Activated CD4-positive, alpha-beta memory T cell treated with anti-CD3 and anti-CD28 coated beads for 36 hours (primary cell): Measurements from ENCODE around the gene THUMPD1. TPM values are rescaled to one million over a fixed set of nuclear protein-coding genes. Genes with fewer than 3 reads are reported as not detected.
A peak's percentile ranks its signal among the peaks of the same experiment; 100 is the strongest.
"Not testable (repeated sequence)": the region's sequence is repeated elsewhere in the genome, so short reads cannot be mapped to it uniquely, and the experiment has no call there.

ENCODE experiments used
- CTCF ChIA-PET: fragments of 350-600 bp; sonication (Branson Sonifier 250); formaldehyde crosslinking; loops from one replicate; lab custom pipeline; 2021; ENCODE audit warnings: antibody characterized with exemption, inconsistent platforms; lab: Charles Lee
- POLR2A ChIA-PET: fragments of 350-600 bp; sonication (Branson Sonifier 250); formaldehyde crosslinking; loops from one replicate; lab custom pipeline; 2021; ENCODE audit warnings: antibody characterized with exemption; lab: Charles Lee
- DNase-seq: peaks from one replicate; pipeline ENCODE4 v3.0.0-alpha.2; 2020
- H3K27ac Mint-ChIP-seq: one replicate; pipeline ENCODE4 v1.8.0; 2021; ENCODE audit warnings: mixed read lengths
- H3K27me3 Mint-ChIP-seq: one replicate; pipeline ENCODE4 v1.8.0; 2021; ENCODE audit warnings: mixed read lengths
- H3K36me3 Mint-ChIP-seq: one replicate; pipeline ENCODE4 v1.8.0; 2021; ENCODE audit warnings: mixed read lengths
- H3K4me1 Mint-ChIP-seq: one replicate; pipeline ENCODE4 v1.8.0; 2021; ENCODE audit warnings: low read depth, mixed read lengths
- H3K4me3 Mint-ChIP-seq: one replicate; pipeline ENCODE4 v1.8.0; 2021; ENCODE audit warnings: mild to moderate bottlenecking, mixed read lengths
- H3K9me3 Mint-ChIP-seq: one replicate; pipeline ENCODE4 v1.8.0; 2021; ENCODE audit warnings: mixed read lengths
- intact Hi-C: fragments of 100-400 bp; cut with micrococcal nuclease; formaldehyde crosslinking; loops from one replicate; pipeline ENCODE4 v1.15.1; 2023
- total RNA-seq, 2 experiments: library from RNA; stranded (reverse); gene quantifications; one replicate each; pipeline ENCODE4 v1.2.3, GENCODE V29; 2021

THUMPD1 gene
- total RNA-seq, 2 experiments from 2014 or later, result 42.7 to 43.1 TPM

DNA sequence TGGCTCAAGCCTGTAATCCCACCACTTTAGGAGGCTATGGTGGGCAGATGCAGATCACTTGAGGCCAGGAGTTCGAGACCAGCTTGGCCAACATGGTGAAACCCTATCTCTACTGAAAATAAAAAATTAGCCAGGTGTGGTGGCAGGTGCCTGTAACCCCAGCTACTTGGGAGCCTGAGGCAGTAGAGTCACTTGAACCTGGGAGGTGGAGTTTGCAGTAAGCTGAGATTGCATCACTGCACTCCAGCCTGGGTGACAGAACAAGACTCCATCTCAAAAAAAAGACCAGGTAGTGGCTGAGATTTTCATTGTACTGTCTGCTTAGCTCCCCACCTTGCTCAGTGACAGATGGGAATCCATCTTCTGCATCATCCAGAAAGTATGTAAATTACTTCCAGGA is 22.8 kb upstream of the THUMPD1 start:
- peaks cover 20% of the 10 kb centered on the region for H3K4me1 Mint-ChIP-seq
- H3K27me3 Mint-ChIP-seq, H3K4me3 Mint-ChIP-seq, DNase-seq, H3K27ac Mint-ChIP-seq, intact Hi-C loops, H3K36me3 Mint-ChIP-seq, POLR2A ChIA-PET, H3K9me3 Mint-ChIP-seq: not testable (repeated sequence)
- CTCF ChIA-PET, result interaction anchor here (1.1 to 1.9 kb wide), 3 partner anchors 10 to 24 kb away, joined by 3 to 11 read pairs (median 5); no protein-coding TSS in a partner anchor

DNA sequence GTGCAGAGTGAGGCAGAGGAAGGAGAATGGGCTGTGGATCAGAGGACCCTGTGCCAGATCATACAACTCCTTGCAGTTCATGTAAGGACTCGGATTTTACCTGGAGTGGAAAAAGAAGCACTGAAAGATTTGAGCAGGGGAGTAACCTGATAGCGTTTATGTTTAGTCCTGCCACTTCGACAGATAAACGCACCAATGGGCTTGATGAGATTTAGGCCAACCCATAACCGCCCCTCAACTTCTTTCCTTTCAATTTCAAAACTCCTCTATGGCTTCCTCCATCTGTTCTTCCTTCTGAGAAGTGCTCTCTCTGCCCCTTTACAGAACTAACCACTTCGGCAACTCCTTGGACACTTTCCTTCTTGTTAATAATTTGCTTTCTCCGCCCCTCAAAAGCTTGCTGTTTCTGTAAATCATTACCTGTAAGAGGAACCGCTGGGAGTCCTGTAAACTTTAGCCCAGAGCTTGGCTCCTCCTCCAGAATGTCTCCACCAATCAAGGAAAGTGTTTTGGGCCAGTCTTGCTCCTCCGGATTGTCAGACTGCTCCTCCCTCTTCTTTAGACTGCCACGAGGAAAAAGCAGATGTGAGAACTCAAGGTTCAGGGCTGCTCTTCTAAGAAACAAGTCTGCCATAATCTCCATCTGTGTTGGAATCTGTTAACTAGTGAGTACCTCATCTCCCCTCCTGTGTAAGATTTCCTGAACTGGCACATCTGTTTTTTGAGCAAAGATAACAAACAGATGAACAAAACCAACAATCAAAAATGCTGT is 22.0 kb upstream of the THUMPD1 start, which contains the start of gene ACSM3:
TSS of gene ACSM3 (plus strand) at position 554 of the 772 bp plus-strand sequence. CDS start 6,021 bp downstream, outside the sequence.
- intact Hi-C loops, result loop anchor here (1.0 kb wide), 2 partner anchors 22 to 43 kb away; partner anchors contain the start of genes ERI2, REXO5 and THUMPD1
- Mint-ChIP-seq H3K27ac (peak within 1 kb of the TSS; percentile 87), H3K4me3 (peak within 1 kb of the TSS; percentile 79), H3K27me3 (no peaks in the 10 kb centered on the region), H3K36me3 (peaks cover 2% of the 10 kb centered on the region), H3K4me1 (peaks cover 20% of the 10 kb centered on the region), H3K9me3 (peaks cover 2% of the 10 kb centered on the region)
- ChIA-PET POLR2A (interaction anchor here (1.0 kb wide), 1 partner anchor 43 kb away, joined by 3 read pairs; the partner anchor contains the start of genes ERI2 and REXO5), CTCF (interaction anchor here (0.6 to 1.9 kb wide), 4 partner anchors 13 to 1654 kb away, joined by 3 to 5 read pairs (median 3); no protein-coding TSS in a partner anchor)
- peak; percentile 76 for DNase-seq

DNA sequence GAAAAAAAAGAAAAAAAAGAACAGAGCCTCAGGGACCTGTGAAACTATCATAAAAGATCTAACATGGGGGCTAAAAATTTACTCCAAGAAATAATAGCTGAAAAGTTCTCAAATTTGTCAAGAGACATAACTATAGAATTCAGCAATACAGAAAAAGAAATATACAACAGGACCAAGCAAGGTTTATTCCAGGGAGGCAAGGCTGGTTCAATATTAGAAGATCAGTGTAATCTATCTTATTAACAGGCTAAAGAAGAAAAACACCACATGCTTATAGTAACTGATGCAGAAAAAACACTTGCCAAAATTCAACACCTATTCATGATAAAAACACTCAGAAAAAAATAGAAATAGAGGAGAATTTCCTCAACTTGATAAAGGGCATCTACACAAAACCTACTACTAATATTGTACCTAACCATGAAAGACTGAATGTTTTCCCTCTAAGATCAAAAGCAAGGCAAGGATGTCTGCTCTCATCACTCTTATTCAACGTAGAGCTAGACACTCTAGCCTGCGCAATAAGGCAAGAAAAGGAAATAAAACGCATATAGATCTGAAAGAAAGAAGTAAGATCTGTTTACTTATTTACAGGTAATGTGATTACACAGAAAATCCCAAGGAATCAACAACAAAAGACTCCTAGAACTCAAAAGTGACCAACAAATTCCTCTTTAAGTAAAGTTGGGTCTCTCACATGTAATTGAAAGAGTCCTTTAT is 20.9 kb upstream of the THUMPD1 start:
- POLR2A ChIA-PET, result no interaction called here
- intact Hi-C loops, result loop anchor here (1.0 kb wide), 2 partner anchors 21 to 44 kb away; partner anchors contain the start of genes ERI2, REXO5 and THUMPD1
- H3K27ac Mint-ChIP-seq, result peak overlapping the region; percentile 87

DNA sequence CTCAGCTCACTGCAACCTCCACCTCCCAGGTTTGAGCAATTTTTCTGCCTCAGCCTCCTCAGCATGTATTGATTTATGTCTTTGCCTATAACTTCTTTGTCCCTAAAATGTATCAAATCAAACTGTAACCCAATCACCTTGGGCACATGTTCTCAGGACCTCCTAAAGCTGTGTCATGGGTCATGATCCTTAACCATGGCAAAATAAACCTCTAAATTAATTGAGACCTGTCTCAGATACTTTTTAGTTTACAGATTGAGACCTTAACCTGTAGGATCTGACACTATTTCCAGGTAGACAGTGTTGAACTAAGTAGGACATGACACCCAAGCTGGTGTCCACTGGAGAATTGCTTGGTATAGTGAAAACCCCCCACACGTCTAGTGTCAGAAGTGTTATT is 19.6 kb upstream of the THUMPD1 start:
- H3K27ac Mint-ChIP-seq, result no peak overlapping the region
- no peaks in the 10 kb centered on the region for H3K27me3 Mint-ChIP-seq
- peaks cover 2% of the 10 kb centered on the region for H3K9me3 Mint-ChIP-seq

More for the DNA sequence above, 20.9 kb upstream of the THUMPD1 start:
- CTCF ChIA-PET, result interaction anchor here (1.0 kb wide), 1 partner anchor 13 kb away, joined by 5 read pairs; no protein-coding TSS in a partner anchor
- Mint-ChIP-seq H3K4me1 (peaks cover 20% of the 10 kb centered on the region), H3K9me3 (peaks cover 2% of the 10 kb centered on the region), H3K27me3 (no peaks in the 10 kb centered on the region), H3K36me3 (peaks cover 2% of the 10 kb centered on the region), H3K4me3 (peak overlapping the region; percentile 79)
- DNase-seq, result no peak

DNA sequence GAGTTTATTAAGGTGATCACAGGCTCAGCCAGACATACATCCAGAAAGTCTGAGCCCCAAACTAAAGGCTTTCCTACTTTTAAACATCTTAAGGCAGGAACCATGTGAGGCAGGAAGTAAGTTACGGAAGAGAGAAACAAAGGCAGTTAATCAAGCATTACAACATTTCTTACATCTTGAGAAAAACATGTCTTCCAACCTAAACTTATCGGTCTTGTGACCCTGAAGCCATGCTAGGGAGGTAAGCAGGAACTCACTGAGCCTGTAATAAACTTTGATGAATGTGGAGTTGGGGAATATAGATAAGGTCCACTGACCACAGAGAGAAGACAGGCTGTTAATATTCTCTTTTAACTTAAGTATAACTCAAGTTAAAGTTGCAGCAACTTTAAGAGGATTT is 18.7 kb upstream of the THUMPD1 start:
- no peaks in the 10 kb centered on the region for H3K27me3 Mint-ChIP-seq
- H3K4me3 Mint-ChIP-seq, result no peak overlapping the region
- intact Hi-C loops, result no loop called here
- CTCF ChIA-PET, result interaction anchor here (0.7 kb wide), 1 partner anchor 114 kb away, joined by 3 read pairs; no protein-coding TSS in a partner anchor
- POLR2A ChIA-PET, result no interaction called here
- no peak overlapping the region for H3K27ac Mint-ChIP-seq
- no peak for DNase-seq
- H3K36me3 Mint-ChIP-seq, result peaks cover 2% of the 10 kb centered on the region
- H3K4me1 Mint-ChIP-seq, result peaks cover 20% of the 10 kb centered on the region
- H3K9me3 Mint-ChIP-seq, result peaks cover 2% of the 10 kb centered on the region

More for the DNA sequence above, 19.6 kb upstream of the THUMPD1 start:
- H3K4me1 Mint-ChIP-seq, result peaks cover 20% of the 10 kb centered on the region
- H3K4me3 Mint-ChIP-seq, result no peak overlapping the region
- CTCF ChIA-PET, result no interaction called here
- POLR2A ChIA-PET, result no interaction called here
- intact Hi-C loops, result no loop called here
- H3K36me3 Mint-ChIP-seq, result peaks cover 2% of the 10 kb centered on the region
- no peak for DNase-seq

DNA sequence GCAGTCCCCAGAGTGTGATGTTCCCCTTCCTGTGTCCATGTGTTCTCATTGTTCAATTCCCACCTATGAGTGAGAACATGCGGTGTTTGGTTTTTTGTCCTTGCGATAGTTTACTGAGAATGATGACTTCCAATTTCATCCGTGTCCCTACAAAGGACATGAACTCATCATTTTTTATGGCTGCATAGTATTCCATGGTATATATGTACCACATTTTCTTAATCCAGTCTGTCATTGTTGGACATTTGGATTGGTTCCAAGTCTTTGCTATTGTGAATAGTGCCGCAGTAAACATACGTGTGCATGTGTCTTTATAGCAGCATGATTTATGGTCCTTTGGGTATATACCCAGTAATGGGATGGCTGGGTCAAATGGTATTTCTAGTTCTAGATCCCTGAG is 14.2 kb upstream of the THUMPD1 start:
- H3K4me1 Mint-ChIP-seq, H3K27me3 Mint-ChIP-seq, POLR2A ChIA-PET, H3K27ac Mint-ChIP-seq, H3K4me3 Mint-ChIP-seq, DNase-seq, H3K9me3 Mint-ChIP-seq, CTCF ChIA-PET, H3K36me3 Mint-ChIP-seq, intact Hi-C loops: not testable (repeated sequence)

DNA sequence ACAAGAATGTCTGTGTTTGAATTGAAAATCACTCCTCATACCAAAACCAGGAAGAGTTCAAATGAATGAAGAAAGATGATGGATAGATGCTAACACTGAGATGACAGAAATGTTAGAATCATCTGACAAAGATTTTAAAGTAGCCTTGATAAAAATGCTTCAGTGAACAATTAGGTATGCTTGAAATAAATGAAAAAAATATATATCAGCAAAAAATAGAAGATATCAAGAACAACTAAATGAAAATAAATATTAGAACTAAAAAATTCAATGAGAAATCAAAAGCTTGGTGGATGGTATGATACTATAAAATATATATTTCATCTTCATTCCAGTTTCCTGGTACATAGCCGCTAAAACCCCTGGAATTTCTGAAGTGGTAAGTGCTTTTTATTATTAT is 13.6 kb upstream of the THUMPD1 start:
- intact Hi-C loops, result no loop called here
- H3K27ac Mint-ChIP-seq, result no peak overlapping the region
- no peaks in the 10 kb centered on the region for H3K4me1 Mint-ChIP-seq
- H3K4me3 Mint-ChIP-seq, result no peak overlapping the region
- DNase-seq, result no peak
- H3K9me3 Mint-ChIP-seq, result peaks cover 3% of the 10 kb centered on the region
- no peaks in the 10 kb centered on the region for H3K36me3 Mint-ChIP-seq
- H3K27me3 Mint-ChIP-seq, result peaks cover 1% of the 10 kb centered on the region
- ChIA-PET CTCF (interaction anchor here (1.6 kb wide), 1 partner anchor 14 kb away, joined by 4 read pairs; the partner anchor contains the start of gene THUMPD1), POLR2A (no interaction called here)

DNA sequence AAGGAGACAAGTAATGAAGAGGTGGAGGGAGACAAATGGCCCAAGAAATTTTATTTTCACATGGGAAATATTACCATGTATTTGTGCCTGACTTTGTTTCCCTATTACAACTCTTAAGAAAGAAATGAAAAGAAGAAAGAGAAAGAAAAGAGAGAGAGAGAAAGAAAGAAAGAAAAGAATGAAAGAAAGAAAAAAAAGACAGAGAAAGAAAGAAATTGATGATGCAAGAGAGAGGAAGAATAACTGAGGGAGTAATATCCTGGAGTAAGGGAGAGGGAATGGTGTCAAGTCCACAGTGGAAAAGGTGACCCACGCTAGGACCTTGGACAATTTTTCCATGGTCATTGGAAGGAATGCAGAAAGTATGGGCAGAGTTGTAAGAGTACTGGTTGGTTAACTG is 12.1 kb upstream of the THUMPD1 start:
- peaks cover 1% of the 10 kb centered on the region for H3K27me3 Mint-ChIP-seq
- H3K9me3 Mint-ChIP-seq, result peaks cover 3% of the 10 kb centered on the region
- POLR2A ChIA-PET, result no interaction called here
- no peaks in the 10 kb centered on the region for H3K36me3 Mint-ChIP-seq
- H3K4me1 Mint-ChIP-seq, result no peaks in the 10 kb centered on the region
- no peak overlapping the region for H3K4me3 Mint-ChIP-seq
- CTCF ChIA-PET, result interaction anchor here (1.6 kb wide), 1 partner anchor 12 kb away, joined by 4 read pairs; the partner anchor contains the start of gene THUMPD1
- DNase-seq, result no peak
- intact Hi-C loops, result no loop called here
- H3K27ac Mint-ChIP-seq, result no peak overlapping the region

DNA sequence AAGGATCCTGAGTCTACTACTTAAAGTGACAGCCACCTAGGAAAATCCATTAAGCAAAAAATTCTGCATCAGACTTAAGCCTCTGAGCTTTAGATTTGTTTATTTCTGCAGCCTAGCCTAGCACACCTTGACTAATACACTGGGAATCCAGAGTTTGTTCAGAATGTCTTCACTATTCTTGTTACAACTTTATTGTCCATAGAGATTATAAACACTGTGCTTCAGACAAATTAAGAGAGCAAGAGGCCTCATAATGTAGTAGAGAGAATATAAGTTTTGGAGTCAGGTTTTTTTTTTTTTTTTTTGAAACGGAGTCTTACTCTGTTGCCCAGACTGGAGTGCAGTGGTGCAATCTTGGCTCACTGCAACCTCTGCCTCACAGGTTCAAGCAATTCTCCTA is 8.9 kb upstream of the THUMPD1 start:
- peaks cover 19% of the 10 kb centered on the region for H3K9me3 Mint-ChIP-seq
- no peak for DNase-seq
- no peak overlapping the region for H3K27ac Mint-ChIP-seq
- intact Hi-C loops, result no loop called here
- no peaks in the 10 kb centered on the region for H3K4me1 Mint-ChIP-seq
- H3K4me3 Mint-ChIP-seq, result no peak overlapping the region
- ChIA-PET CTCF (no interaction called here), POLR2A (no interaction called here)
- peaks cover 12% of the 10 kb centered on the region for H3K36me3 Mint-ChIP-seq
- H3K27me3 Mint-ChIP-seq, result peaks cover 1% of the 10 kb centered on the region

DNA sequence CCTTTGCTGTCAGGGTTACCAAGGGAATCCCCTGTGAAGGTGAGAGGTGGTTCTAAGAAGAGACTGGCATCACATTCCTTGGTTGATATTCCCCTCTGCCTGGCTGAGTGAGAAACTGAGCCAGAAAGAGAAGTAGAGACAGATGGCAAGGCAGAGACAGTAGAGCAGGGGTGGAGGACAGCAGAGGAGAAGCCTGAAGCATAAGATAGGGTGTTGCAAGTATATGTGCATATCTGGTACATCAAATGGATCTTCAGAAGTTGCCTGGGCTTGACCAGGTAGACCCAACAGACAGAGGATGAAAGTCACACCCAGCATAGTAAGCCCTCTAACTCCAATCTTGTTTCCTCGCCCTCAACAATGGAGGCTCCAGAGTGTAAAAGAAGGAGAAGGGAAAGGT is 7.9 kb upstream of the THUMPD1 start:
- intact Hi-C loops, result no loop called here

DNA sequence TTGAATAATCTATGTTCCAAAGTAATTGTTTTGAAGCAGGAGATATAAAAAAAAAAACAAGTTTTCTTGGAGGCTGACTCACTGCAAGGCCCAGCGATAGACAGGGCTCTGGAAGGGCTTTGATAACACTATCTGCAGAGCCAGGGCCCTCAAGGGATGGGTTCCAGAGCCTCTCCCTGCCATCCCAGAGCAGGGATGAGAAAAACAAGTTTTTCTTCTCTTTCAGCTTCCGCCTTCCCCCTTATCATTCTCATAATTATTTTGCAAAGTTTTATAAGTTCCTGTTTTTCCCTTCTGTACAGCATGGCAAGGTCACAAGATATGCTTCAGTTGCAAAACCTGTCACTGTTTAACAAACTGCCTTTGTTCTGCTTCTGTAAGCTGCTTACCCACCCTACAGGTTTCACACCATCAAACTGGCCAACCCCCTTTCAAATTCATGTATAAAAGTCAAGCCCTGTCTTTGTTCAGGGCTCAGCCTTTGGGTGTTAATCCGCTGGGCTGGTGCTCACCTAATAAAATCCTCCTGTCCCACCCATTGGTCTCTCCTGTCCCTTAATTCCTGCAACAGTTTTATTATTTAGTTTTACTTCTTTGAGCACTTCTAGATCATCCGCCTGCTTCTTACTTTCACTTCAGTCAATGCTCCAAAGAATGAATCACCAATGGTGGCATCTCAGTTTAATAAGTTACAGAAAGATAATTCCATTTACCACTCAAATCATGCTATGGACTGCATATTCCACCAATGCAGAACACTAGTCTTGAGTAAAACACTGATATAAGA is 5.6 kb upstream of the THUMPD1 start:
- CTCF ChIA-PET, result no interaction called here
- Mint-ChIP-seq H3K9me3 (peaks cover 16% of the 10 kb centered on the region), H3K27me3 (no peaks in the 10 kb centered on the region), H3K4me1 (no peaks in the 10 kb centered on the region), H3K4me3 (no peak overlapping the region), H3K36me3 (peaks cover 12% of the 10 kb centered on the region), H3K27ac (no peak overlapping the region)
- POLR2A ChIA-PET, result no interaction called here
- intact Hi-C loops, result no loop called here
- DNase-seq, result no peak

More for the DNA sequence above, 7.9 kb upstream of the THUMPD1 start:
- Mint-ChIP-seq H3K27ac (no peak overlapping the region), H3K4me3 (no peak overlapping the region), H3K4me1 (no peaks in the 10 kb centered on the region), H3K9me3 (peaks cover 17% of the 10 kb centered on the region), H3K27me3 (peaks cover 1% of the 10 kb centered on the region), H3K36me3 (peaks cover 12% of the 10 kb centered on the region)
- ChIA-PET CTCF (no interaction called here), POLR2A (no interaction called here)
- DNase-seq, result no peak
